Thyroid gland (tissue), 4 donors: Measurements from ENCODE around the gene MTERF1. TPM values are rescaled to one million over a fixed set of nuclear protein-coding genes. Genes with fewer than 3 reads are reported as not detected.

Experiments used
- DNase-seq, 2 donors: peaks; one replicate each; pipeline ENCODE4 v3.0.0-alpha.2; 2019
- H3K27ac ChIP-seq, 3 donors: fragments of 200-600 bp; sonication (generic); 1 replicate in 2 of 3; 2 replicates in 1 of 3; pipeline ENCODE4 v1.5.1; 2016 to 2019; ENCODE audit warnings: mild to moderate bottlenecking in 1 of 3, moderate library complexity in 1 of 3
- H3K27me3 ChIP-seq: fragments of 200-600 bp; sonication (generic); one replicate; pipeline ENCODE4 v1.5.1; 2019
- H3K36me3 ChIP-seq, 2 donors: fragments of 200-600 bp; sonication (generic); one replicate each; pipeline ENCODE4 v1.5.1; 2016 to 2019
- H3K4me1 ChIP-seq, 2 donors: fragments of 200-600 bp; sonication (generic); one replicate each; pipeline ENCODE4 v1.5.1; 2017 to 2019
- H3K4me3 ChIP-seq, 3 donors: fragments of 200-600 bp; sonication (generic); replicated peaks in 1 of 3; 1 replicate in 2 of 3; 2 replicates in 1 of 3; pipeline ENCODE4 v1.5.1; 2016; ENCODE audit warnings: mild to moderate bottlenecking in 1 of 3
- H3K9me3 ChIP-seq: fragments of 200-600 bp; sonication (generic); one replicate; pipeline ENCODE4 v1.5.1; 2017
- CTCF ChIP-seq, 6 experiments: fragments of 200-600 bp in 3 of 6; fragments of 450-650 bp in 3 of 6; sonication (generic) in 3 of 6; IDR thresholded peaks; one replicate each; pipeline ENCODE4 v1.5.1; 2016 to 2019; ENCODE audit warnings: antibody characterized with exemption in 6 of 6, mild to moderate bottlenecking in 2 of 6, inconsistent platforms in 1 of 6, moderate library complexity in 1 of 6
- POLR2A ChIP-seq, 2 donors: fragments of 450-650 bp; IDR thresholded peaks; one replicate each; pipeline ENCODE4 v1.6.1; 2017; ENCODE audit warnings: antibody characterized with exemption in 2 of 2, mild to moderate bottlenecking in 2 of 2, moderate library complexity in 1 of 2
- WGBS, 2 donors: methylation state at CpG; one replicate each; pipeline ENCODE4 v1.1.5; 2017; 5-methylcytosine and 5-hydroxymethylcytosine counted together
- intact Hi-C: fragments of 100-400 bp; cut with DNase I; formaldehyde crosslinking; loops from one replicate; pipeline ENCODE4 v1.15.1; 2023
- total RNA-seq, 4 donors: library from RNA; depleted of rRNA; stranded (reverse); fragments of >200 nt; gene quantifications; one replicate each; pipeline ENCODE4 v1.2.3, GENCODE V29; 2016

Gene MTERF1
- total RNA-seq, 4 donors from 2014 or later = 13.0 to 27.7 (median 21.5) TPM

DNA sequence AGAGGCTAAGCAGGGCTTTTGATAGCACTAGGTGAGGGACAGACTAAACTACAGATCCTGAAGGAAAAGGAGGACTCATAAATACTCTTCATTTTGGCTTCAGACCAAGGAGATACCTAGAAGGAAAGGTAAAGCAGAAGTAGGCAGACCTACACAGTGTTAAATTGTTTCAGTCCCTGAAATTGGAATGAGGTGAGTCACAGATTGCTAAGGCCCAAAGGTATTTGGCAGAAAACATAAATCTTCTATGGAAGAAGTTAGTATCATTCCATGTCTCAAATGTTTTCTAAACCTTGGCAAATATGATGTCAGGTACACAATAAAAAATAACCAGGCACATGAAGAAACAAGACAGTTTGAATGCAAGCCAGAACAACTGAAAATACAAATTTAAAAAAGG is 30.0 kb downstream of the MTERF1 start:
- no peak for DNase-seq
- H3K4me1 ChIP-seq = no peaks in the 10 kb centered on the region
- intact Hi-C loops = no loop called here
- no peaks in the 10 kb centered on the region for H3K9me3 ChIP-seq
- H3K27me3 ChIP-seq = no peaks in the 10 kb centered on the region
- H3K27ac ChIP-seq = no peak overlapping the region
- H3K4me3 ChIP-seq = no peak overlapping the region
- no peaks in the 10 kb centered on the region for H3K36me3 ChIP-seq
- TF ChIP-seq CTCF (IDR thresholded peaks at IDR 0.05) (no peak), POLR2A (IDR thresholded peaks at IDR 0.05) (no peak)

GRCh38 chr7:91847876-91848588 is 32.5 kb downstream of the MTERF1 start:
- Histone ChIP-seq H3K36me3 (no peaks in the 10 kb centered on the region), H3K27ac (no peak overlapping the region), H3K27me3 (no peaks in the 10 kb centered on the region), H3K4me1 (no peaks in the 10 kb centered on the region), H3K9me3 (no peaks in the 10 kb centered on the region), H3K4me3 (no peak overlapping the region)
- DNase-seq = no peak
- intact Hi-C loops = no loop called here
- TF ChIP-seq POLR2A (IDR thresholded peaks at IDR 0.05) (no peak), CTCF (IDR thresholded peaks at IDR 0.05) (no peak)
- 84 to 85% methylated on average over 4 of the region's 4 CpGs for WGBS, 2 donors

GRCh38 chr7:91847231-91847630 is 33.3 kb downstream of the MTERF1 start:
- Histone ChIP-seq H3K4me1 (no peaks in the 10 kb centered on the region), H3K27me3 (no peaks in the 10 kb centered on the region), H3K27ac (no peak overlapping the region), H3K4me3 (no peak overlapping the region), H3K9me3 (no peaks in the 10 kb centered on the region), H3K36me3 (no peaks in the 10 kb centered on the region)
- 90 to 91% methylated on average over 4 of the region's 4 CpGs for WGBS, 2 donors
- TF ChIP-seq POLR2A (IDR thresholded peaks at IDR 0.05) (no peak), CTCF (IDR thresholded peaks at IDR 0.05) (no peak)
- no peak for DNase-seq
- intact Hi-C loops = no loop called here

- no peak overlapping the region for H3K4me3 ChIP-seq
- no peaks in the 10 kb centered on the region for H3K9me3 ChIP-seq
- no peaks in the 10 kb centered on the region for H3K27me3 ChIP-seq
- H3K27ac ChIP-seq = no peak overlapping the region
- intact Hi-C loops = no loop called here
- H3K4me1 ChIP-seq = no peaks in the 10 kb centered on the region
- no peaks in the 10 kb centered on the region for H3K36me3 ChIP-seq
- DNase-seq = no peak
- TF ChIP-seq CTCF (IDR thresholded peaks at IDR 0.05) (no peak), POLR2A (IDR thresholded peaks at IDR 0.05) (no peak)
These were observed 34.1 kb downstream of the MTERF1 start for GRCh38 chr7:91846436-91846835.

- Histone ChIP-seq H3K9me3 (no peaks in the 10 kb centered on the region), H3K36me3 (no peaks in the 10 kb centered on the region), H3K4me3 (no peak overlapping the region), H3K4me1 (no peaks in the 10 kb centered on the region), H3K27me3 (no peaks in the 10 kb centered on the region), H3K27ac (no peak overlapping the region)
- intact Hi-C loops = no loop called here
- WGBS, 2 donors = 85 to 92% methylated on average over 2 of the region's 2 CpGs
- TF ChIP-seq POLR2A (IDR thresholded peaks at IDR 0.05) = no peak
- no peak for TF ChIP-seq CTCF (IDR thresholded peaks at IDR 0.05)
- DNase-seq = no peak
These were observed 36.7 kb downstream of the MTERF1 start for GRCh38 chr7:91843831-91844230.
